Measurements from ENCODE around the gene ISYNA1. TPM values are rescaled to one million over a fixed set of nuclear protein-coding genes. Genes with fewer than 3 reads are reported as not detected.

The ISYNA1 gene
- polyA plus RNA-seq (ENCODE audit: insufficient read length in 4 of 4), result 100 to 1,000 TPM in 3 of 4 donors, 10 to 100 TPM in 1; 99.2 to 156 (median 106) TPM

DNA sequence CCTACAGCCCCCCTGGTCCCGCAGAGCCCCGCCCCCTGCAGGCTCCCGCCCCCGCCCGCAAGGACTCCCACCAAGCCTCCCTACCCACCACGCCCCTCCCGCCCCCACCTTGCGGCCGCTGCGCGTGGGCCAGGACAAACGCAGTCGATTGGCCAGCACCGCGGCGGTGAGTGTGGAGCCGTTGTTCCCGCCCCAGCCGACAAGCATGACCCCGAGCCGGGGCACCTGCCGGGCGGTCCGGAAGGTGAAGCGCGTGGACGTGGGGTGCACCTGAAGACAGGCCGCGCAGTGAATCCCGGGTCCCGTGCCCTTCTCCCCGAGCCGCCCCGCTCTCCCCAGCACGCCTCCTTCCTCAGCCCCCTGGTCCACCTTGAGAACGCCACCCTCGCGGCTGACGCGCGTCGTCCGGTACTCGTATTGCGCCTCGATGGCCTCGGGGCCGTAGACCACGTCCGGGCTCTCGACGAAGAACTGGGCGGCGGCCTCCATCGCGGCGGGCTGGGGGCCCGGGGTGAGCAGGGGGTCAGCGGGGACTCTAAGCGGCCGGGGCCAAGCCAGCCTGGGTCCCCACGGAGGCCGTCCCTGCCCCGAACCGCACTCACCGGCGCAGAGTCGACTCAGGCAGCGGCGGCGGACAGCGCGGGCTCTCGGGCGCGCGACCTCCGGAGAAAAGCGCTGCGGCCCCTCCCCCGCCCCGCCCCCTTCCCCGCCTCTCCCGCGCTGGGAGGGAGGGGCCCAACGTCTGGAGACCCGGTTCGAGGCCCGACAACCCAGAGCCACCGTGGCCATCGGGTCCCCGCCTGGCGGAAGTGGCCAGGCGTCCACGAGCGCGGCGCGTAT is at the start of gene ISYNA1:
TSS of gene ISYNA1 (minus strand) at position 643 of the 840 bp plus-strand sequence. CDS start at position 489, 154 bp downstream.
- DNase-seq (ENCODE audit: low read depth in 4 of 4, low spot score in 3 of 4), result no peak

- DNase-seq (ENCODE audit: low read depth in 4 of 4, low spot score in 3 of 4), result no peak
Measured at GRCh38 chr19:18486746-18487145, 48.8 kb upstream of the ISYNA1 start.

GRCh38 chr19:18484992-18485391 is 47.1 kb upstream of the ISYNA1 start:
- DNase-seq (ENCODE audit: low read depth in 4 of 4, low spot score in 3 of 4), result no peak

- DNase-seq (ENCODE audit: low read depth in 4 of 4, low spot score in 3 of 4), result no peak
Measured at GRCh38 chr19:18483119-18483890, 45.4 kb upstream of the ISYNA1 start.

DNA sequence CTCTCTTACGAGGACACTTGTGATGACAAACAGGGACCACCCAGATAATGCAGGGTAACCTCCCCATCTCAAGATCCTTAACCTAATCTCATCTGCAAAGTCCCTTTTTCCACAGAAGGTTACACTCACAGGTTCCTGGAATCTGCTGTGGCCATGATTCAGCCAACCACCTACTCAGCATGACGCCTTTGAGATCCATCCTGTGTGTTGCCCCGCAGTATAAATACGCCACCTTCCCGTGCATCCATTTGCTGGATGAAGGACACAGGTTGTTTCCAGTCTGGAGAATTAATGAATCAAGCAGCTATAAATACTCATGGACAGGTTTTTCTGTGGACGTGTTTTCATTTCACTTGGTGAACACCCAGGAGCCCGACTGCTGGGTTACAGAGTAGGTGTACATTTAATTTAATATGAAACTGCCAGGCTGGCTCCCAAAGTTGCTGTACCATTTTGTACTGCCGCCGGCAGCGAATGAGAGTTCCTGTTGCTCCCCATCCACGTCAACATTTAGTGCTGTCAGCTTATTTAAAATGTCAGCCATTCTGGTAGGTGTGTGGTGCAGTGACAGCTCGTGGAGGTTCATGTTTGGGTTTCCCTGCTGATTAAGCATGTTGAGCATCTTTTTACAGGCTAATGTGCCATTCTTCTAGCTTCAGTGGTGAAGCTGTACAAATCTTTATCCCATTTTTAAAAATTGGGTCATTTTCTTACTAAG is 43.7 kb upstream of the ISYNA1 start:
- DNase-seq (ENCODE audit: low read depth in 4 of 4, low spot score in 3 of 4), result no peak

GRCh38 chr19:18480006-18480691 is 42.2 kb upstream of the ISYNA1 start:
- DNase-seq (ENCODE audit: low read depth in 4 of 4, low spot score in 3 of 4), result no peak

DNA sequence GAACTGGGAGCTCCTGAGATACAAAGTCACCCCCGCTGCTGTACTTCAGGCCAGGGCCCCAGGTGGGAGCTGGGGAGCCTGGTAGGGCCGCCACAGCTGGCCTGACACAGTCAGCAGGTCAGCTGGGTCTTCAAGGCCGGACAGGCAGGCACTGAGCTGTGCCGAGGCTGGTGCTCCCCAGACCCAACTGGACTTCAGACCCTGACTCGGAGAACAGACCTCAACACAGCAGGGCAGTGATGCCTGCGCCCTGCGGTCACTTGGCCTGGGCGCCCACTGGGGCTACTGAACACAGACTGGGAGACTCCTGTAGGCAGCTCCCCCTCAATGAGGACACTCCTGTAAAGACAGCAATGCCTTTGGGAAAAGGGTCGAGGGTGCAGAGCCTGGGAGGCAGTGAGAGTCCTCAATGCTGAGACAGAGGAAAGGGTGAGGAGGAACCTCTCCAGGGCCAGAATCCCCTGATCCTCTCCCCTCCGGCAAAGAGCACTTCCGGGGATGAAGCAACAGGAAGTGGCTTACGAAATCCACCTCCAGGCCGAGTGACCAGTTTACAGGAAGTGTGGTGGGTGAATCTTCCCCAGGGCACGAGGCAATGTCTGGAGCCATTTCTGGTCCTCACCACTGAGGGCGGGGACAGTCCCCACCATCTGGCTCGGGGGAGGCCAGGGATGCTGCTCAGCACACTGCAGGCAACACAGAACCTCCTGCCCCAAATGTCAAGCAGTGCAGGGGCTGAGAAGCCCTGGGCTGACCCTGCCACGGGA is 40.8 kb upstream of the ISYNA1 start:
- no peak for DNase-seq (ENCODE audit: low read depth in 4 of 4, low spot score in 3 of 4)

DNA sequence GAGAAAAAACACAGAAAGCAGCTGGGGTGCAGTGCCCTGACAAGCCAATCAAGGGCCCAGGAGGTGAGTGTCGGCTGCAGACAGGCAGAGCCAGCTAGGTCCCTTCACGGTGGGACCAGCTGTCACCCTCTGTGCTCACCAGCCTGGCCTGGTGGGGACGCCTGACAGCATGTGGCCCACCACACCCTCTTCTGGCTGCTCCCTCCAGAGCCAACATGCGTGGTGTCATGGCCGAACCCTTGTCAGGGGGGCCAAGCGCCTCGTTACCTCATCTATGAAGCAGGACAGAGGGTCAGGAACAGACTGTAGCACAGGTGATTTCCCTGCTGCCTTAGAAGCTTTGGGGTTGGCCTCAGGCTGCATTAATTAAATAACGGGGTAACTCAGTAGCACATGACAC is 40.0 kb upstream of the ISYNA1 start:
- DNase-seq (ENCODE audit: low read depth in 4 of 4, low spot score in 3 of 4), result no peak

GRCh38 chr19:18477042-18477779 is 39.3 kb upstream of the ISYNA1 start:
- DNase-seq (ENCODE audit: low read depth in 4 of 4, low spot score in 3 of 4), result no peak

- DNase-seq (ENCODE audit: low read depth in 4 of 4, low spot score in 3 of 4), result no peak
Measured at GRCh38 chr19:18476507-18477041, 38.6 kb upstream of the ISYNA1 start.

GRCh38 chr19:18475762-18476331 is 37.9 kb upstream of the ISYNA1 start:
- no peak for DNase-seq (ENCODE audit: low read depth in 4 of 4, low spot score in 3 of 4)

GRCh38 chr19:18475004-18475453 is 37.1 kb upstream of the ISYNA1 start:
- no peak for DNase-seq (ENCODE audit: low read depth in 4 of 4, low spot score in 3 of 4)

DNA sequence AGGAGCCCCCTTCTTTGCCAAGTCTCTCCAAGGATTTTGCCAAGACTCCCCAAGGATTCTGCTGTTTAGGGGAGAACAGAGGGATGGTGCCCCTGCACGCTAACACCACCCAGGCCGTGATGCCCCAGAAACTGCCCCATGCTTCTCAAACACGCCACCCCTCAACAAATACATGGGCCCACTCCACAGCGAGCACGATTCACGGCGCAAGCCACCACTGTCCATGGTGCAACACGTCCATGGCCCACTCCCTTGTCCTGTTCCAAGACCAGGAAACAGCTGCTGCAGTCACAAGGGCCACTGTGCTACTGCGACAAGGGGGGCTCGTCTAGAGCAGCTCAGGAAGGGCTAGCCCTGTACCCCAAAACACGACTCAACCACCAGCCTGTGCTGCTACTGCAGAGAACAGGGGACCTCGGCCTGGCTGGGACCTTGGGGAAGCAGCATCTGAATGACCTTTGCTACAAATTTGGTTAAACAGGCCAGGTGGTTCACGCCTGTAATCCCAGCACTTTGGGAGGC is 36.5 kb upstream of the ISYNA1 start:
- DNase-seq (ENCODE audit: low read depth in 4 of 4, low spot score in 3 of 4), result no peak

- no peak for DNase-seq (ENCODE audit: low read depth in 4 of 4, low spot score in 3 of 4)
Measured at GRCh38 chr19:18473706-18474087, 35.8 kb upstream of the ISYNA1 start.

GRCh38 chr19:18473003-18473705 is 35.2 kb upstream of the ISYNA1 start:
- no peak for DNase-seq (ENCODE audit: low read depth in 4 of 4, low spot score in 3 of 4)

DNA sequence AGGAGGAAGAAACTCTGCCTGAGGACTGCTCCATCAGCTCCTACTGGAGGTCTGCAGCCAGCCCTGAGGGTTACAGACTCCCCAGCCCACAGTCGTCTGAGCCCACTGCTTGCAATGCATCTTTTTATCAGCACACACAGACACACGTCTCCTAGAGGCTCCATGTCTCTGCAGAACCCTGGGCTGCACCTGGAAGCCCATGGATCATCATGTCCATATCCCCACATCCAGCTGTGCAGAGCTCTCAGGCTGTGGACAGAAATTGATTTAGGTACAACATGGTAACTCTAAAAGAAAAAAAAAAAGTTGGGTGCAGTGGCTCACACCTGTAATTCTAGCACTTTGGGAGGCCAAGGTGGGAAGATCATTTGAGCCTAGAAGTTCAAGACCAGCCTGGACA is 32.9 kb upstream of the ISYNA1 start:
- no peak for DNase-seq (ENCODE audit: low read depth in 4 of 4, low spot score in 3 of 4)

- peak in 3 of 4 donors; percentile 36 to 54 (median 46) for DNase-seq (ENCODE audit: low read depth in 4 of 4, low spot score in 3 of 4)
Measured at GRCh38 chr19:18469069-18469846, 31.3 kb upstream of the ISYNA1 start.

Measured in right renal pelvis (tissue), 4 donors.